Testis (tissue), 2 donors: ENCODE data around the gene GRID1.

Source experiments
- CTCF ChIP-seq, 3 experiments: fragments of 450-650 bp in 2 of 3; fragments of 200-600 bp in 1 of 3; sonication (generic) in 1 of 3; IDR thresholded peaks; one replicate each; pipeline ENCODE4 v1.5.1; 2016 to 2019; ENCODE audit warnings: antibody characterized with exemption in 3 of 3, mild to moderate bottlenecking in 2 of 3, moderate library complexity in 1 of 3
- POLR2A ChIP-seq: fragments of 450-650 bp; IDR thresholded peaks from one replicate; pipeline ENCODE4 v1.6.1; 2017; ENCODE audit warnings: antibody characterized with exemption, mild to moderate bottlenecking, moderate library complexity

- TF ChIP-seq POLR2A: no peak
- TF ChIP-seq CTCF (IDR thresholded peaks at IDR 0.05): no peak
These were observed 449.0 kb downstream of the GRID1 start for GRCh38 chr10:85917601-85918000.
